Bronchial epithelial cell (primary cell): Measurements from ENCODE around the gene CBLN3. TPM values are rescaled to one million over a fixed set of nuclear protein-coding genes. Genes with fewer than 3 reads are reported as not detected.
"Not testable (repeated sequence)": the region's sequence is repeated elsewhere in the genome, so short reads cannot be mapped to it uniquely, and the experiment has no call there.

Experiments
- DNase-seq: peaks from one replicate; pipeline ENCODE4 v3.0.0-alpha.2; 2010; ENCODE audit warnings: low read depth
- FAIRE-seq: peaks from 2 replicates; lab custom pipeline; 2011; peaks lifted over from hg19 to GRCh38; lab: Jason Lieb, UNC
- H3K27me3 ChIP-seq: 2 replicates; pipeline ENCODE4 v1.5.1; 2011; ENCODE audit warnings: low read length; ENCODE audit not compliant: control insufficient read depth, insufficient read depth
- H3K36me3 ChIP-seq: 2 replicates; pipeline ENCODE4 v1.5.1; 2011; ENCODE audit warnings: low read length; ENCODE audit not compliant: control insufficient read depth, insufficient read depth
- H3K4me3 ChIP-seq: 2 replicates; pipeline ENCODE4 v1.5.1; 2011; ENCODE audit warnings: mild to moderate bottlenecking, low read depth, low read length, control low read depth
- total RNA-seq: library from RNA; depleted of rRNA; stranded (reverse); fragments of >200 nt; gene quantifications from 2 replicates; pipeline ENCODE4 v1.2.1, GENCODE V29; 2014
- TF ChIP-seq, protein P1 (sequence below): IDR thresholded peaks from 2 replicates; pipeline ENCODE4 v1.5.1; 2011; ENCODE audit warnings: mild to moderate bottlenecking, moderate library complexity, low read length, control low read depth, inconsistent platforms; ENCODE audit not compliant: insufficient read depth, severe bottlenecking

The CBLN3 gene
- total RNA-seq, 1 donor from 2014 or later = 0.53 TPM

- Histone ChIP-seq H3K27me3 (no peaks in the 10 kb centered on the region), H3K36me3 (peaks cover 1% of the 10 kb centered on the region), H3K4me3 (no peak overlapping the region)
- FAIRE-seq (no peak), DNase-seq (peak; percentile 65)
- TF ChIP-seq, protein P1, sequence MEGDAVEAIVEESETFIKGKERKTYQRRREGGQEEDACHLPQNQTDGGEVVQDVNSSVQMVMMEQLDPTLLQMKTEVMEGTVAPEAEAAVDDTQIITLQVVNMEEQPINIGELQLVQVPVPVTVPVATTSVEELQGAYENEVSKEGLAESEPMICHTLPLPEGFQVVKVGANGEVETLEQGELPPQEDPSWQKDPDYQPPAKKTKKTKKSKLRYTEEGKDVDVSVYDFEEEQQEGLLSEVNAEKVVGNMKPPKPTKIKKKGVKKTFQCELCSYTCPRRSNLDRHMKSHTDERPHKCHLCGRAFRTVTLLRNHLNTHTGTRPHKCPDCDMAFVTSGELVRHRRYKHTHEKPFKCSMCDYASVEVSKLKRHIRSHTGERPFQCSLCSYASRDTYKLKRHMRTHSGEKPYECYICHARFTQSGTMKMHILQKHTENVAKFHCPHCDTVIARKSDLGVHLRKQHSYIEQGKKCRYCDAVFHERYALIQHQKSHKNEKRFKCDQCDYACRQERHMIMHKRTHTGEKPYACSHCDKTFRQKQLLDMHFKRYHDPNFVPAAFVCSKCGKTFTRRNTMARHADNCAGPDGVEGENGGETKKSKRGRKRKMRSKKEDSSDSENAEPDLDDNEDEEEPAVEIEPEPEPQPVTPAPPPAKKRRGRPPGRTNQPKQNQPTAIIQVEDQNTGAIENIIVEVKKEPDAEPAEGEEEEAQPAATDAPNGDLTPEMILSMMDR = no peak
These were observed 27.5 kb upstream of the CBLN3 start for GRCh38 chr14:24456980-24457379.

- not testable (repeated sequence) for H3K27me3 ChIP-seq, H3K4me3 ChIP-seq, H3K36me3 ChIP-seq, DNase-seq, FAIRE-seq
These were observed 21.4 kb upstream of the CBLN3 start for GRCh38 chr14:24450828-24451227.

GRCh38 chr14:24443053-24443665 lies 13.7 kb upstream of the CBLN3 start:
- no peak for FAIRE-seq
- Histone ChIP-seq H3K36me3 (peaks cover 17% of the 10 kb centered on the region), H3K27me3 (no peaks in the 10 kb centered on the region), H3K4me3 (peak overlapping the region; percentile 77)
- no peak for DNase-seq
- TF ChIP-seq, protein P1 = no peak

- DNase-seq = peak; percentile 99
- Histone ChIP-seq H3K4me3 (peak within 1 kb of the TSS; percentile 77), H3K36me3 (peaks cover 24% of the 10 kb centered on the region), H3K27me3 (no peaks in the 10 kb centered on the region)
- TF ChIP-seq, protein P1 = no peak
- FAIRE-seq = peak; percentile 91
These were observed 13.0 kb upstream of the CBLN3 start, which contains the start of gene SDR39U1 for GRCh38 chr14:24442240-24443052. TSS of gene SDR39U1 (minus strand) at chr14:24442776. CDS start at chr14:24442769, 7 bp downstream.

- DNase-seq (peak; percentile 70), FAIRE-seq (no peak)
- no peaks in the 10 kb centered on the region for H3K27me3 ChIP-seq
- H3K36me3 ChIP-seq = peaks cover 30% of the 10 kb centered on the region
- TF ChIP-seq, protein P1 = no peak
- peak overlapping the region; percentile 77 for H3K4me3 ChIP-seq
These were observed 12.4 kb upstream of the CBLN3 start for GRCh38 chr14:24441904-24442239.

- H3K27me3 ChIP-seq = no peaks in the 10 kb centered on the region
- no peak for FAIRE-seq
- H3K36me3 ChIP-seq = peaks cover 31% of the 10 kb centered on the region
- no peak for DNase-seq
- TF ChIP-seq, protein P1 = no peak
- peak overlapping the region; percentile 77 for H3K4me3 ChIP-seq
These were observed 12.0 kb upstream of the CBLN3 start for GRCh38 chr14:24441485-24441884.
